WTC11 (cell line): Measurements from ENCODE around the gene MOXD1. TPM values are rescaled to one million over a fixed set of nuclear protein-coding genes. Genes with fewer than 3 reads are reported as not detected.

Experiments
- ATAC-seq: fragments of 200-7000 bp; cut with Tn5 transposase; 2 replicates; pipeline ENCODE4 v1.10.0; 2021; ENCODE audit warnings: mild to moderate bottlenecking, moderate library complexity
- CTCF ChIA-PET: fragments of 300-600 bp; sonication (Branson Sonifier 250); formaldehyde crosslinking; loops from one replicate; lab custom pipeline; 2021; ENCODE audit warnings: antibody characterized with exemption; lab: Charles Lee
- POLR2A ChIA-PET: fragments of 350-600 bp; sonication (Branson Sonifier 250); formaldehyde crosslinking; loops from one replicate; lab custom pipeline; 2021; ENCODE audit warnings: antibody characterized with exemption; lab: Charles Lee
- DNase-seq: peaks from one replicate; pipeline ENCODE4 v3.0.0; 2021; ENCODE audit warnings: low spot score
- H3K27ac Mint-ChIP-seq: 2 replicates; pipeline ENCODE4 v1.8.0; 2021; ENCODE audit warnings: mixed read lengths
- H3K27me3 Mint-ChIP-seq: 2 replicates; pipeline ENCODE4 v1.8.0; 2021; ENCODE audit warnings: low read depth, mild to moderate bottlenecking, moderate library complexity, mixed read lengths
- H3K36me3 Mint-ChIP-seq: 2 replicates; pipeline ENCODE4 v1.8.0; 2021; ENCODE audit warnings: mixed read lengths
- H3K4me1 Mint-ChIP-seq: 2 replicates; pipeline ENCODE4 v1.8.0; 2022; ENCODE audit warnings: mixed read lengths
- H3K4me3 Mint-ChIP-seq: 2 replicates; pipeline ENCODE4 v1.8.0; 2021; ENCODE audit warnings: mild to moderate bottlenecking, moderate library complexity, mixed read lengths
- H3K9me3 Mint-ChIP-seq: 2 replicates; pipeline ENCODE4 v1.8.0; 2021; ENCODE audit warnings: mixed read lengths
- AFF4 ChIP-seq: sonication (generic); formaldehyde crosslinking; IDR thresholded peaks from 2 replicates; pipeline ENCODE4 v1.8.1; 2023; ENCODE audit warnings: mild to moderate bottlenecking, missing genetic modification reagents, borderline replicate concordance
- ATF6 ChIP-seq: sonication (generic); formaldehyde crosslinking; IDR thresholded peaks from 2 replicates; pipeline ENCODE4 v1.8.1; 2023; ENCODE audit warnings: mild to moderate bottlenecking, missing genetic modification reagents
- CDX4 ChIP-seq: fragments of 250-450 bp; sonication (Bioruptor Pico); IDR thresholded peaks from 2 replicates; pipeline ENCODE4 v1.9.0; 2021; ENCODE audit warnings: moderate library complexity, mild to moderate bottlenecking, inconsistent platforms, borderline replicate concordance
- EMX1 ChIP-seq: fragments of 250-450 bp; sonication (Bioruptor Pico); IDR thresholded peaks from 2 replicates; pipeline ENCODE4 v1.8.0; 2021; ENCODE audit warnings: mild to moderate bottlenecking
- ETV6 ChIP-seq: sonication (generic); formaldehyde crosslinking; IDR thresholded peaks from 2 replicates; pipeline ENCODE4 v1.8.1; 2022; ENCODE audit warnings: mild to moderate bottlenecking, missing genetic modification reagents
- FOXP4 ChIP-seq: sonication (generic); formaldehyde crosslinking; IDR thresholded peaks from 2 replicates; pipeline ENCODE4 v1.8.0; 2022; ENCODE audit warnings: mild to moderate bottlenecking, missing genetic modification reagents
- MAX ChIP-seq: sonication (generic); formaldehyde crosslinking; IDR thresholded peaks from 2 replicates; pipeline ENCODE4 v1.8.0; 2022; ENCODE audit warnings: mild to moderate bottlenecking, missing genetic modification reagents
- SOX15 ChIP-seq: fragments of 250-450 bp; sonication (Bioruptor Pico); IDR thresholded peaks from 2 replicates; pipeline ENCODE4 v1.9.0; 2021; ENCODE audit warnings: mild to moderate bottlenecking
- TEAD1 ChIP-seq: sonication (generic); formaldehyde crosslinking; IDR thresholded peaks from 2 replicates; pipeline ENCODE4 v1.8.0; 2022; ENCODE audit warnings: mild to moderate bottlenecking, missing genetic modification reagents
- ZNF281 ChIP-seq: sonication (generic); formaldehyde crosslinking; IDR thresholded peaks from 2 replicates; pipeline ENCODE4 v1.8.0; 2023; ENCODE audit warnings: mild to moderate bottlenecking, missing genetic modification reagents
- ZNF317 ChIP-seq: sonication (generic); formaldehyde crosslinking; IDR thresholded peaks from 2 replicates; pipeline ENCODE4 v1.8.1; 2023; ENCODE audit warnings: low read depth, mild to moderate bottlenecking, moderate library complexity, missing genetic modification reagents, borderline replicate concordance
- total RNA-seq: library from RNA; stranded (reverse); gene quantifications from 3 replicates; pipeline ENCODE4 v1.2.3, GENCODE V29; 2021

Gene MOXD1
- total RNA-seq, 1 experiment from 2014 or later, result 1.7 TPM

- CTCF ChIA-PET, result no interaction called here
- H3K36me3 Mint-ChIP-seq, result peaks cover 7% of the 10 kb centered on the region
Observed at GRCh38 chr6:132344811-132345210, 56.5 kb downstream of the MOXD1 start.

GRCh38 chr6:132341646-132342045, 59.6 kb downstream of the MOXD1 start:
- ChIA-PET CTCF (no interaction called here), POLR2A (no interaction called here)
- H3K4me1 Mint-ChIP-seq, result no peaks in the 10 kb centered on the region
- ATAC-seq, result no peak
- no peak for DNase-seq
- H3K27me3 Mint-ChIP-seq, result no peaks in the 10 kb centered on the region
- H3K36me3 Mint-ChIP-seq, result peaks cover 7% of the 10 kb centered on the region
- no peak overlapping the region for H3K27ac Mint-ChIP-seq
- H3K9me3 Mint-ChIP-seq, result peaks cover 36% of the 10 kb centered on the region
- no peak overlapping the region for H3K4me3 Mint-ChIP-seq
- TF ChIP-seq MAX (CRISPR knock-in tag) (no peak), FOXP4 (CRISPR knock-in tag) (no peak), ETV6 (CRISPR knock-in tag) (no peak), TEAD1 (CRISPR knock-in tag) (no peak), ZNF281 (CRISPR knock-in tag) (no peak), EMX1 (CRISPR knock-in tag) (no peak), SOX15 (CRISPR knock-in tag) (no peak)

More at GRCh38 chr6:132344811-132345210, 56.5 kb downstream of the MOXD1 start:
- TF ChIP-seq AFF4 (CRISPR knock-in tag) (no peak), ATF6 (CRISPR knock-in tag) (no peak), CDX4 (no peak), ZNF317 (no peak)
- Mint-ChIP-seq H3K27ac (no peak overlapping the region), H3K27me3 (no peaks in the 10 kb centered on the region), H3K4me1 (no peaks in the 10 kb centered on the region), H3K4me3 (no peak overlapping the region), H3K9me3 (peaks cover 36% of the 10 kb centered on the region)
- POLR2A ChIA-PET, result no interaction called here
- ATAC-seq (no peak), DNase-seq (no peak)
